Sciatic nerve (tissue), 2 donors: ENCODE measurements around the gene CASK. TPM values are rescaled to one million over a fixed set of nuclear protein-coding genes. Genes with fewer than 3 reads are reported as not detected.
"Not testable (repeated sequence)": the region's sequence is repeated elsewhere in the genome, so short reads cannot be mapped to it uniquely, and the experiment has no call there.

Experiments
- ATAC-seq: fragments of 200-7000 bp; cut with Tn5 transposase; one replicate; pipeline ENCODE4 v1.9.1; 2020; ENCODE audit warnings: mild to moderate bottlenecking, moderate library complexity
- DNase-seq: peaks from one replicate; pipeline ENCODE4 v3.0.0-alpha.2; 2020; ENCODE audit warnings: low spot score
- intact Hi-C: fragments of 100-400 bp; cut with DNase I; formaldehyde crosslinking; loops from one replicate; pipeline ENCODE4 v1.14.2; 2022
- total RNA-seq: library from RNA; stranded (reverse); fragmentation: NEBNext Ultra II Directional; extraction: Animal tissue kit (Norgen Biotek cat#: 25700); gene quantifications from one replicate; pipeline ENCODE4 v1.2.1, GENCODE V29; 2021
- donor health status: DM: no; HTN: no; CAD: no.
- donor health status: DM: no; HTN: no; CAD: no.

Gene CASK
- total RNA-seq, 1 donor from 2014 or later: 43.3 TPM

DNA sequence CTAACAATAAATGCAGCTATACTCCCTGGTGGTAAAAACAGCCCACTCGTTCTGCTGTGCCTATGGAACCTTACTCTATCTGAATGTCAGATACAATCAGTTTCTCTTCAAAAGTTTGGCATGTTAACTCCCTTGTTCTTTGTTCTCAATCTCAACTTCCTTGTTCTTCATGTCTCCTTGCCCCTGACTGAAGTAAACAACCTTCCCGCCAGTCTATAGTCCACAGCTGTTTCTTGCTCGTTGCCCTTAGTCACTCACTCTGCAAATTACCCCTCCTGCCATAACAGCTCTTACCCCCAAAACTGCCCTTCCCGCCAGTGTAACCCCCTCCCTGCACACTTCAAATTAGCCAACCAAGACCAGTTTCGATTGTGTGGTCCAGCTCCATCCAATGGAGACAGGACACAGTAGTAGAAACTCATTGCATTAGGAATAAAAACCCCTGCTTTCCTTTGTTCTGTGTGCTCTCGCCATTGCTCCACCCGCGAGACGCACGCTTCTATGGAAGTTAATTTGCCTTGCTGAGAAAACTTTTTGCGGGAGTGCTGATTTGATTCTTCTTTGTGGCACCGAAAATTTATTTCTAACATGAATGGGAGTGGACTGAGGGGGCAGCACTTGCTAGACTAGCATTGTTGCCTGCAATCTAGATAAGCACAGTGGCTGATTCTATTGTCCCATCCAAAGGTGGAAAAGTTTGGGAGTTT lies 206.4 kb downstream of the CASK start:
- no peak for DNase-seq
- intact Hi-C loops: no loop called here
- ATAC-seq: no peak

- no peak for DNase-seq
- intact Hi-C loops: no loop called here
- ATAC-seq: no peak
Observed at GRCh38 chrX:41716222-41716621, 207.1 kb downstream of the CASK start.

GRCh38 chrX:41711021-41711667 lies 212.2 kb downstream of the CASK start:
- DNase-seq (no peak), ATAC-seq (no peak)
- intact Hi-C loops: no loop called here

DNA sequence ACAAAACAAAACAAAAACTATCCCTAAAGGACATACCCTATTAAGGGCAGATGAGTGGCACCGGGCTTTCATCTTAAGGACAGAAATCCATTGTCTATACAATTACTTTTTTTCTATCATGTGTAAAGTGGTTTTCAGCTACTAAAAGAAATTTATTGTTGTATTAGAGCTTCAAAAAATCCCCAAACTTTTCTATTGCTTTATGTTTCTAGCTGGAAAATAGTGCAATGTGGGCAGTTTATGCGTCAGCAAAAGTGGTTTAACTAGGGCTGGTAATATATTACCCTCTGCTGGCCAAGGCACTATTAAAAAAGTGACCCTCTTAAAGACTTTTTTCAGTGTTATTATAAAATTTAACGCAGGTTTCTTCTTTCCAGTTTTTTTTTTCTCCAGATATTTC lies 214.9 kb downstream of the CASK start:
- intact Hi-C loops: no loop called here
- DNase-seq (no peak), ATAC-seq (no peak)

DNA sequence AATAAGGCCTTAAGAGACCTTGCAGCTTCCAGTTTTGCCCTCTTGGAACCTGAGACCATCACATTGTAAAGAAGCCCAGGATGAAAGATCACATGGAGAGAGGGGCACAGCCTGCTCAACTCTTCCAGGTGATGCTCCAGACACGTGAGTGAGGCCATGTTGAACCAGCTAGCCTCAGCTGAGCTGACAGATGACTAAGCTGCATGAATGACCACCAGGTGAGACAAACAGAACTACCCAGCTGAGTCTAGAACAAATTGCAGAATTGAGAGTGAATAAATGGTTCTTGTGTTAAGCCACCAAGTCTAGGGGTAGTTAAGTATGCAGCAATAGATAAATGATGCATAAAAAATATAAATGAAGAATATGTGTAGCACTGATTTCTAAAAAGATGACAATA lies 216.1 kb downstream of the CASK start:
- intact Hi-C loops: no loop called here
- ATAC-seq: no peak
- DNase-seq: no peak

DNA sequence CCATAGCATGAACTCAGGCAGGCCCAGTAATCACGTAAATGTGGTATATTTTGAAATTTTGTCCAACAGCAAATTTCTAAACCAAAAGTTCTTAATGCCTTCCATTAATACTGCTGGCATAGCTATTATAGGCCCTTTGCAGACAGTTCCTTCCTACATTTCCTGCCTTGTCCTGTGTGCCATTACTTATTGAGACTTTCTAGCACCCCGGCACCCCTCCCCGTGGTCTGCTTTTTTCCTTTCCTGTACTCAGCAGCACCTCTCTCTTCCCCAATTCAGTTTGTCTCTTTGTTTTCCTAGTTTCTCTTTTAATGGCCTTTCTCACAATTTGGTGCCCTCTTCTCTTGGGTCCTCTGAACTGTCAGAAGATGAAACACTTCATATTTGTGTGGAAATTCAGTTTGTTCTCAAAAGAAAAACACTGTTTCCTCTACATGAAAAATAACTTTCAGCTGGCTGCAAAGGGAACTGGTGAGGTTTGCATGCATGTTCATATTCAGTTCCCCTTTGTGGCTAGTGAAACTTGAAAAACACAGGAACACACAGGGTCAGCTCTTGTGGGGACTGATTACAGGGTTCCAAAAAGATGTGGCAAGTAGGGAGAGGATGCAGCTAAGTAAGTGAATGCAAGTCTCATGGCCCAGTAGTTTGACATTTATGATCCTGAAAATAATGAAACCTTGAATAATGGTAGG lies 217.5 kb downstream of the CASK start:
- intact Hi-C loops: no loop called here
- ATAC-seq (peak; percentile 74), DNase-seq (no peak)

- intact Hi-C loops: no loop called here
- no peak for ATAC-seq
Observed at GRCh38 chrX:41705042-41705441, 218.3 kb downstream of the CASK start.

DNA sequence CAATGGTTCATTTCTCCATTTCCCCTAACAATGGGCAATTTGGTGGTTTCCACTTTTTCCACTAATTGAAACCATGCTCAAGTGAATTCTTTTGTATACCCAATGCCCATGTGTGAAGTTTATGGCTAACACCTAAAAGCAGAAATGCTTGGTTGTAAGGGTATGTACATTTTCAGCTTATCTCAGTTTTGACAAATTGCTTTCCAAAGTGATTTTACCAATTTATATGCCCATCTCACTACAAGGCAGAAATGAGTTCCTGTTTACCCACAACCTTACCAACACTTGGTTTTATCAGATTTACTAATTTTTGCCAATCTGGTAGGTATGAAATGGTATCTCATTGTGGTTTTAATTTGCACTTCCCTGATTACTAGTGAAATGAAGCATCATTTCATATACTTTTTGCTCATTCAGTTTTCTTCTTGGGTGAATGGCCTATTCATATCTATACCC lies 219.8 kb downstream of the CASK start:
- ATAC-seq: no peak
- DNase-seq: no peak
- intact Hi-C loops: no loop called here

More at GRCh38 chrX:41705042-41705441, 218.3 kb downstream of the CASK start:
- no peak for DNase-seq

DNA sequence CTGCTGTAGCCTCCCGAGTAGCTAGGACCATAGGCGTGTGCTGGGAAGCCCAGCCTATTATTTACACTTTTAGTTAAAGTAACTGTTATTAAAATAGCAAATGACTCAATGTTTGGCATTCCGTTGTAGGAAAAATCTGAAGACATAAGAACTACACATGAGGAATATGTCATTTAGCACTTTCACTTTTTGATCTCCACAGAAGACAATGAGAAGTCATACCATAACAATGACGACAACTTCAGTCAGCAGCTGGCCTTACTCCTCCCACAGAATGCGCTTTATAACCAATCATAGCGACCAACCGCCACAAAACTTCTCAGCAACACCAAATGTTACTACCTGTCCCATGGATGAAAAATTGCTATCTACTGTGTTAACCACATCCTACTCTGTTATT lies 227.9 kb downstream of the CASK start:
- DNase-seq (no peak), ATAC-seq (no peak)
- intact Hi-C loops: no loop called here

DNA sequence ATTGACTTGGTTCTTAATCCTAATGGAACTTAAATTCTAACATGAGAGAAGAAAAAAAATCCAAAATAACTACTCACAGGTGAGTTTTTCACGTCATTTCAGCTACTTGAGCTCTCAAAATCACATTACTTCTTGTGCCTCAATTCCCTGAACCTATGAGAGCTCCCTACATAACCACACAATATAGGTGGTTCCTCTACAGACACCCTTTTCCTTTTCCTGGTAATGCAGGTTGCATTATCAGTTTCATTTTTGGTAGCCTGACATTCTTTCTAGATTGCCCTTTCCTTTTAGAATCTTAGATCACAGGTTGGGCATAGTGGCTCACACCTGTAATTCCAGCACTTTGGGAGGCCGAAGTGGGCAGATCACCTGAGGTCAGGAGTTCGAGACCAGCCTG lies 230.3 kb downstream of the CASK start:
- intact Hi-C loops: no loop called here
- no peak for ATAC-seq

GRCh38 chrX:41692162-41692749 lies 231.1 kb downstream of the CASK start:
- no peak for DNase-seq
- ATAC-seq: no peak
- intact Hi-C loops: no loop called here

More for the DNA sequence above, 230.3 kb downstream of the CASK start:
- DNase-seq: no peak

GRCh38 chrX:41689711-41690110 lies 233.6 kb downstream of the CASK start:
- intact Hi-C loops: no loop called here
- ATAC-seq (no peak), DNase-seq (no peak)

- intact Hi-C loops: no loop called here
- ATAC-seq (no peak), DNase-seq (no peak)
Observed at GRCh38 chrX:41688835-41689234, 234.5 kb downstream of the CASK start, which contains the start of gene GPR34. Gene GPR34, plus strand, starts transcription at chrX:41688973. Its CDS starts 6,661 bp downstream, at chrX:41695634.

DNA sequence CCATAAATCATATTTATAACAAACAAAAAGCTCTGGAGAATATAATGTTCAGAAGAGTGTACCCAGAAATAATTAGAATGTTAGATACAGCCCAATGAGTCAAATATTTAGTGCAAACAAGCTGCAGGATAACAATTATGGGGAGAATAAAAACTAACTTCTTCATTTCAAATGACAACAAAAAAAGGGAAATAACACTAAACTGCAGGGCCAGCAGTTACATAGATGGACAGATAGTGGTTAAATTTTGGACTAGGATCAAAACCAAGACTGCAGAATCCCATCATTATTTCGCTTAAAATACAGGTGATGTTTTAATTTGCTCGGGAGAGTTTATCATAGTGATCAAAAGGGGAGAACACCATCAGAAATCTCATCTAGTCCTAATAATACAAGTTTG lies 235.2 kb downstream of the CASK start:
- no peak for DNase-seq
- peak; percentile 55 for ATAC-seq
- intact Hi-C loops: no loop called here

DNA sequence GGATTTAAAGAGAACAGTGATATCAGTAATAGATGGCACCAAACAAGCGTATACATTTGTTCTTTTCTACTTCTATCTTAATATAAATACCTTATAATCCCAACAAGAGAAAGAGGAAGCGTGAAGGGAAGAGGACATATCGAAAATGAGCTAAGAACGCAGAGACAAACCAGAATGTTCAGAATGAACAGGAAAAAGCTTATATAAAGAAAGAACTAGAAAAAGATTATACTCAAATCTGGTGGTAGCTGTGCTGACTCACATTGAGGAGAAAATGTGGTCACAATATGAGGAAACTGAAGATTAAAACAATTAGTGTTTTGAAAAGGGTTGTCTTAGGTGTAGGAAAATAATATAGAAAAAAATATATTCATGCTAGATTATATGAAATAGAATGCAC lies 236.6 kb downstream of the CASK start:
- DNase-seq: no peak
- intact Hi-C loops: no loop called here
- no peak for ATAC-seq

- ATAC-seq: no peak
- no peak for DNase-seq
- intact Hi-C loops: no loop called here
Observed at GRCh38 chrX:41684940-41685339, 238.4 kb downstream of the CASK start.

DNA sequence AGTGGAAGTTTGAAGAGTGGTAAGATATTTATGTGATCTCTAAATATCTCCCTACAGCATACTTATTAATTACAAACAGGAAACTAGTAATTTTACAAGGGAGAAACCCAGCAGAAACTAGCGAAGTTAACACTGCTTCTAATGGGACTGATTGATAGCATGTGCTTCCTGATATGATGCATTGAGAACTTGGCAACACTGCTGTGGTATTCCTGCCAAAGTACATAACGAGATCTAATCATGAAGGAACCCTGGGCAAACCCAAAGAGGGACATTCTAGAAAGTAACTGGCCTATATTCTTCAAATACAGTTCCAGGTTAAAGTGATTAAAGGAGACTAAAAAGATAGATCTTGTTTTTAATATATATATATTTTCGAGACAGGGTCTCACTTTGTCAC lies 239.2 kb downstream of the CASK start:
- no peak for ATAC-seq

DNA sequence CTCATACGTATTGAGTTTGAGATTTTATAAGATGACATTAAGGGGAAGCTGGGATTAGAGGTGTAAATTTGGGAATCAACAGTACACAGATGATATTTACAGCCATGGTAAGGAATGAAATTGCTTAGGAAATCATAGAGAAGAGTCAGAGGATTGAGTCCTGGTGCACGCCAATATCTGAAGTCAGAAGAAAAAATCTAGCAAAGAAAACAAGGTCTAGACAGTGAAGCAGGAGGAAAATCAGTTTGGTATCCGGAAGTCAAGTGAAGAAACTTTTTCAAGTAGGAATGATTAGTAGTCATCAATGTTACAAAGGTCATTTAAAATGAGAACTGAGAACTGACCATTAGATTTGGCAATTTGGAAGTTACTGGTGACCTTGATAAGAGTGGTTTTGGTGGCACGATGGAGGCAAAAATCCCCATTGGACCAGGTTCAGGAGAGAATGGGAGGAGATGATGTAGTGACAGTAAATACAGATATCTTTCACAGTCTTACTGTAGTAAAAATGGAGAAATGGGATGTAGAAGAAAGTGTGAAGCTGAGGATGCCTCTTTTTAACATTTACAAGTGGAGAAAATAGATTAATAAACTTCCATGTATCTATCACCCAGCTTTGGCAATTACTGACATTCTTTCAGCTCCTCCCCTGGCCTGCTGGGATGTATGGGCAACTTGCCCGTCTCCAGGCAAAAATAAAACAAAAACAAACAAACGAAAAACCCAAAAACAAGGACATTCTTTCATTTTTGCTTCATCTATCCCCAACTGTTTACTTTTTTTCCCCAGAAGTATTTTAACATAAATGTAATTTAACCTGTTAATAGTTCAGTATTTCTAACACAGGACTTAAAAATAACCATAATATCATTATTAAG lies 245.9 kb downstream of the CASK start:
- ATAC-seq: no peak
- no peak for DNase-seq
- intact Hi-C loops: no loop called here

More for the DNA sequence above, 239.2 kb downstream of the CASK start:
- intact Hi-C loops: no loop called here
- no peak for DNase-seq

GRCh38 chrX:41676361-41676760 lies 247.0 kb downstream of the CASK start:
- DNase-seq, ATAC-seq, intact Hi-C loops: not testable (repeated sequence)
